Measurements from ENCODE around the gene PMF1. TPM values are rescaled to one million over a fixed set of nuclear protein-coding genes. Genes with fewer than 3 reads are reported as not detected.

Gene PMF1
- total and polyA plus RNA-seq, 2 donors (not counting 3 experiments of a cell fraction or from before 2014, with no cell fraction given): 58.4 to 134 TPM

DNA sequence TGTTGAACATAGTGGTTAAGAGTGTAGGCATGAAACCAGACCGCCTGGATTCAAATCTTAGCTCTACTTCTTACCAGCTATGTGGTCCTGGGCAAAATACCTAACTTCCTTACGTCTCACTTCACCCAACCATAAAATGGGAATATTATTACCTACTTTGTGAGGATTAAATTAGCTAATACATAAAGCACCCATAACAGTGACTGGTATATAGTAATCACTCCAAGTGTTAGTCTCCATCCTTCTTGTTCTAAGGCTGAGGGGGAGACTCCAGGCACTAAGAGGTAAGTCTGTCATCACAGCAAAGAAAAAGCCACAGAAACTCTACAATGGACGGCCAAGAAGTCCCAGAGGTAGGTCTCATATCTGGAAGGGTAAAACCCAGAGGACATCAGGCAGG lies 67.0 kb downstream of the PMF1 start:
- peaks cover 2% of the 10 kb centered on the region for H4K20me1 ChIP-seq (replicated peaks; ENCODE audit: control insufficient read depth, extremely low read depth, insufficient read depth, low read length)
- H3K27me3 ChIP-seq (ENCODE audit: control insufficient read depth in 2 of 2, insufficient read depth in 2 of 2, low read length in 2 of 2): no peaks in the 10 kb centered on the region
- no peak overlapping the region for H3K4me3 ChIP-seq (replicated peaks in 1 of 3; ENCODE audit: insufficient read depth in 1 of 3, low read depth in 1 of 3, low read length in 3 of 3)
- TF ChIP-seq, protein P1, sequence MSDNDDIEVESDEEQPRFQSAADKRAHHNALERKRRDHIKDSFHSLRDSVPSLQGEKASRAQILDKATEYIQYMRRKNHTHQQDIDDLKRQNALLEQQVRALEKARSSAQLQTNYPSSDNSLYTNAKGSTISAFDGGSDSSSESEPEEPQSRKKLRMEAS (IDR thresholded peaks at IDR 0.05; ENCODE audit: insufficient read depth, insufficient read length): no peak
- TF ChIP-seq FOS (IDR thresholded peaks at IDR 0.05; ENCODE audit: borderline replicate concordance, insufficient read depth, low read length): no peak
- TF ChIP-seq, protein P2, sequence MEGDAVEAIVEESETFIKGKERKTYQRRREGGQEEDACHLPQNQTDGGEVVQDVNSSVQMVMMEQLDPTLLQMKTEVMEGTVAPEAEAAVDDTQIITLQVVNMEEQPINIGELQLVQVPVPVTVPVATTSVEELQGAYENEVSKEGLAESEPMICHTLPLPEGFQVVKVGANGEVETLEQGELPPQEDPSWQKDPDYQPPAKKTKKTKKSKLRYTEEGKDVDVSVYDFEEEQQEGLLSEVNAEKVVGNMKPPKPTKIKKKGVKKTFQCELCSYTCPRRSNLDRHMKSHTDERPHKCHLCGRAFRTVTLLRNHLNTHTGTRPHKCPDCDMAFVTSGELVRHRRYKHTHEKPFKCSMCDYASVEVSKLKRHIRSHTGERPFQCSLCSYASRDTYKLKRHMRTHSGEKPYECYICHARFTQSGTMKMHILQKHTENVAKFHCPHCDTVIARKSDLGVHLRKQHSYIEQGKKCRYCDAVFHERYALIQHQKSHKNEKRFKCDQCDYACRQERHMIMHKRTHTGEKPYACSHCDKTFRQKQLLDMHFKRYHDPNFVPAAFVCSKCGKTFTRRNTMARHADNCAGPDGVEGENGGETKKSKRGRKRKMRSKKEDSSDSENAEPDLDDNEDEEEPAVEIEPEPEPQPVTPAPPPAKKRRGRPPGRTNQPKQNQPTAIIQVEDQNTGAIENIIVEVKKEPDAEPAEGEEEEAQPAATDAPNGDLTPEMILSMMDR (IDR thresholded peaks at IDR 0.05; ENCODE audit: extremely low read depth in 1 of 2, insufficient read depth in 1 of 2, low read depth in 1 of 2, low read length in 2 of 2): no peak
- TF ChIP-seq MYC (IDR thresholded peaks at IDR 0.05; ENCODE audit: low read depth, low read length): no peak
- no peak for TF ChIP-seq JUN (IDR thresholded peaks at IDR 0.05; ENCODE audit: borderline replicate concordance, insufficient read depth, insufficient read length, low read depth)
- no peak for TF ChIP-seq GATA2 (IDR thresholded peaks at IDR 0.05; ENCODE audit: insufficient read depth, insufficient read length, low read depth, low read length)
- TF ChIP-seq EZH2 (IDR thresholded peaks at IDR 0.05; ENCODE audit: borderline replicate concordance, low read depth, low read length, severe bottlenecking): no peak
- no peak for TF ChIP-seq POLR2A (IDR thresholded peaks at IDR 0.05; ENCODE audit: low read depth, low read length)
- no peak for TF ChIP-seq POLR2AphosphoS5 (IDR thresholded peaks at IDR 0.05; ENCODE audit: insufficient read depth, low read depth, low read length)
- dilution Hi-C loops (cut with MboI; ENCODE audit: extremely low pct_ligation_motif_present, low sequenced_read_pairs): no loop called here
- H3K9me3 ChIP-seq (replicated peaks; ENCODE audit: control insufficient read depth, insufficient read depth, low read length): no peaks in the 10 kb centered on the region
- no TSS peak for BruUV-seq (replicated peaks)
- no peak overlapping the region for H3K27ac ChIP-seq (ENCODE audit: insufficient read depth, low read depth, low read length)
- H3K79me2 ChIP-seq (ENCODE audit: control insufficient read depth, insufficient read depth, low read length): peaks cover 46% of the 10 kb centered on the region
- POLR2A ChIA-PET: no interaction called here
- FAIRE-seq (no peak), DNase-seq (ENCODE audit: low read depth, low spot score) (no peak)
- no peaks in the 10 kb centered on the region for H3K9me1 ChIP-seq (replicated peaks; ENCODE audit: control insufficient read depth, extremely low read depth, insufficient read depth, low read length)
- no peak overlapping the region for H2AFZ ChIP-seq (ENCODE audit: low read depth, low read length)
- intact Hi-C loops (cut with micrococcal nuclease): no loop called here
- peaks cover 8 to 22% of the 10 kb centered on the region in 2 experiments for H3K36me3 ChIP-seq (ENCODE audit: control insufficient read depth in 2 of 2, extremely low read depth in 1 of 2, insufficient read depth in 2 of 2, low read length in 2 of 2)
- H3K9ac ChIP-seq (replicated peaks; ENCODE audit: extremely low read depth, insufficient read depth, low read length): no peak overlapping the region
- H3K4me1 ChIP-seq (ENCODE audit: control insufficient read depth, extremely low read depth, insufficient read depth, low read length): peaks cover 14% of the 10 kb centered on the region
- CTCF ChIA-PET: interaction anchor here (1.2 to 1.6 kb wide), 3 partner anchors 11 to 25 kb away, joined by 3 to 5 read pairs (median 3); no protein-coding TSS in a partner anchor
- H3K4me2 ChIP-seq (ENCODE audit: insufficient read depth, low read length): no peak overlapping the region

All from endothelial cell of umbilical vein (primary cell).